Adrenal gland (tissue), 5 donors: ENCODE data around the gene RGS4.

ENCODE experiments used
- POLR2A ChIP-seq, 2 donors: fragments of 450-650 bp; IDR thresholded peaks; one replicate each; pipeline ENCODE4 v1.6.1; 2017; ENCODE audit warnings: antibody characterized with exemption in 2 of 2, mild to moderate bottlenecking in 2 of 2, moderate library complexity in 1 of 2
- TF ChIP-seq, protein P1 (sequence below), 6 experiments: fragments of 450-650 bp in 4 of 6; fragments of 200-600 bp in 2 of 6; sonication (generic) in 1 of 6; IDR thresholded peaks; 1 replicate in 5 of 6; 2 replicates in 1 of 6; pipeline versions ENCODE4 v1.5.1 to v1.8.0; 2016 to 2021; ENCODE audit warnings: antibody characterized with exemption in 6 of 6, mild to moderate bottlenecking in 2 of 6, moderate library complexity in 1 of 6
- donor health status: DM: no; HTN: no; CAD: no.

DNA sequence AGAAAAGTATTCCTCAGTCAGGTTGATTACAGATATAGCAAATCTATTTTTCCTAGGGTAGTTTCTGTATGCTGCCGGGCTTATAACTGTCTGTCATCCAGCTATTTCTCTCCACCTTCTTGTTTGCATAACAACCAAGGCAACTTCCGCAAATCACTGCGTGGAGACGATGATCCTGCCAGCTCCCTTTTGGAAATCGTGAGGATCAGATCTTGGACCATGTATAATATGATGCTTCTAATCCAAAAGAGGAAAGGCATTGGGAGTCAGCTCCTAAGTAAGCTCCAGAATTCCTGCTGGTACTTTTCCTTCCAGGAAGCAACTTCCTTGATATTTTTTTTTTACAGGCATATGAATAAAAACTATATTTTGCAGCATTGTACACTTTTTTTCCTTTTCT is 445 bp upstream of the RGS4 start:
- TF ChIP-seq, protein P1, sequence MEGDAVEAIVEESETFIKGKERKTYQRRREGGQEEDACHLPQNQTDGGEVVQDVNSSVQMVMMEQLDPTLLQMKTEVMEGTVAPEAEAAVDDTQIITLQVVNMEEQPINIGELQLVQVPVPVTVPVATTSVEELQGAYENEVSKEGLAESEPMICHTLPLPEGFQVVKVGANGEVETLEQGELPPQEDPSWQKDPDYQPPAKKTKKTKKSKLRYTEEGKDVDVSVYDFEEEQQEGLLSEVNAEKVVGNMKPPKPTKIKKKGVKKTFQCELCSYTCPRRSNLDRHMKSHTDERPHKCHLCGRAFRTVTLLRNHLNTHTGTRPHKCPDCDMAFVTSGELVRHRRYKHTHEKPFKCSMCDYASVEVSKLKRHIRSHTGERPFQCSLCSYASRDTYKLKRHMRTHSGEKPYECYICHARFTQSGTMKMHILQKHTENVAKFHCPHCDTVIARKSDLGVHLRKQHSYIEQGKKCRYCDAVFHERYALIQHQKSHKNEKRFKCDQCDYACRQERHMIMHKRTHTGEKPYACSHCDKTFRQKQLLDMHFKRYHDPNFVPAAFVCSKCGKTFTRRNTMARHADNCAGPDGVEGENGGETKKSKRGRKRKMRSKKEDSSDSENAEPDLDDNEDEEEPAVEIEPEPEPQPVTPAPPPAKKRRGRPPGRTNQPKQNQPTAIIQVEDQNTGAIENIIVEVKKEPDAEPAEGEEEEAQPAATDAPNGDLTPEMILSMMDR (IDR thresholded peaks at IDR 0.05), result no peak
- no peak for TF ChIP-seq POLR2A (IDR thresholded peaks at IDR 0.05)
